Stimulated activated CD8-positive, alpha-beta memory T cell treated with anti-CD3 and anti-CD28 coated beads, Interleukin-7, amount 100 ng/mL, for 1 hour (primary cell): ENCODE results near the gene PYGO2.
A peak's percentile ranks its signal among the peaks of the same experiment; 100 is the strongest.

Experiments
- DNase-seq, 2 donors: peaks; one replicate each; pipeline ENCODE4 v3.0.0-alpha.2; 2020; ENCODE audit warnings: low read depth in 2 of 2

The PYGO2 gene

GRCh38 chr1:154941333-154942013 lies 20.1 kb downstream of the PYGO2 start:
- no peak for DNase-seq

DNA sequence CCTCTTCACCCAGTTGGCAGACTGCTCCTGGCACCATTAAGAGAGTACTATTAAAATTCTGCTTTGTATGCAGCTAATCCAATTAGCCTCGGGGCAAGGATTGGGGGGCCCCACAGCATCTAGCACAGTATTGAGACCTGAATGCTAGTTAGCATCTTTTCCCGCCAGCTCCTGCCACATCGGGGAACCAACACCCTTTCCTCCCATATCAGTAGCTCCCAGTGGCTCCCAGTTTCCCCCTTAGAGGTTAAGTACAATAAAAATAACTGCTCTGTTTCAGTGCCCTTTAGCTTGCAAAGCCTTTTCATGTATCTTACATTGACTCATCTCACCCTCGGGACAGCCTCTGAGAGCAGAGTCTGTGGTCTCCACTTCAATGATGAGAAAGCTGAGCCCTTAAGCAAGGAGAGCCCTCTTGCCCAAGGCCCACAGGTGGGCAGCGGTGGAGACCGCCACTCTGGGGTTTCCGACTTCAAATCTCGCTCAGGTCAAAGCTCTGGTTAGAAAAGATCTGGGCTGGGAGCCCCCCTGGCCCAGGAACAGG lies 20.9 kb downstream of the PYGO2 start:
- DNase-seq: no peak

DNA sequence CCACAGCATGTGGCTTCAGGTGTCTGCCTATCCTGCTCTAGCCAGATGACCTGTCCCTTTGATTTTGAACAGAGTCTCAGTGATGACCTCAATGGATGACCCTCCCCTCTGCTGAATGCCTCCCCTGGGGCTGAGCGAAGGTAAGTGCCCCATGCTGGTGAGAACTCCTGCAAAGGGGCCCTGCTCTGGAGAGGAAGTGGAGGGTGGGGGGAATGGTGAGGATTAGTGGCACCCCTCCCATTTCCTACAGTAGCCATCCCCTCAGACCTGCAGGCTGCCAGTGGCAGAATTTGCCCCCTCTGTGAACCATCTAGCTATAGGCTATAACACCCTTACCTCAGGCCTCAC lies 21.4 kb downstream of the PYGO2 start:
- DNase-seq: no peak

DNA sequence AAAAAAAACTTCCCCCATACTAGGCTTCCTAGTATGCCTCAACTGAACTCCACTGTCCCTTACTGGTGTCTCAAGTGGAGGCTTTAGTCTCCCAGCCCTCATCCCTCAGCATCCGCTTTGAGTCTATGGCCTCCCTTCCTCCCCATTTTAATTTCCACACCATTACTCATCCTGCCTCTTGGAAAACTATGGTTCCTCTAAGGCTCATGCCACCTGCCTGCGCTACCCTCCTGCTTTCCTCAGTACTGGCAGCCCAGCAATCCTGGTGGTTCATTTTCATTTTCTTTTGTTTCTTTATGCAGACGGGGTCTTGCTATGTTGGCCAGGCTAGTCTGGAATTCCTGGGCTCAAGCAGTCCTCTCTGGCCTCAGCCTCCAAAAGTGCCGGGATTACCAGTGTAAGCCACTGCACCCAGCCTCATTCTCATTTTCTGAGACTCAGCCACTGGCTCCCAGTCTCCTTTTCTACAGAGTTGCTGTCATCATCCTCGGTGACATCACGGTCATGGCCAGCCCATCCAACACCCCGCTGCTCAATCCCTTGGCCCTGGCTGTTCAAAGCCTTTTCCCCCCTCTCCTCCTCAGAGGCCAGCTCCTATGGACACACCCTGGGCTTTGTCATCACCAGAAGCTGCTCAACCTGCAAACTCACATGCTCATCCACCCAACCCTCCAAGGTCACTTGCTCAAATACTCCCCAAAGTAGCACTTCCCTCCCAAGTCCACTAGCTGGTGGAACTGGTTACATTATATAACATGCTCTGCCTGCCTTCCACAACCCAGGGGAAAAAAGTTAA lies 22.8 kb downstream of the PYGO2 start:
- DNase-seq: no peak

DNA sequence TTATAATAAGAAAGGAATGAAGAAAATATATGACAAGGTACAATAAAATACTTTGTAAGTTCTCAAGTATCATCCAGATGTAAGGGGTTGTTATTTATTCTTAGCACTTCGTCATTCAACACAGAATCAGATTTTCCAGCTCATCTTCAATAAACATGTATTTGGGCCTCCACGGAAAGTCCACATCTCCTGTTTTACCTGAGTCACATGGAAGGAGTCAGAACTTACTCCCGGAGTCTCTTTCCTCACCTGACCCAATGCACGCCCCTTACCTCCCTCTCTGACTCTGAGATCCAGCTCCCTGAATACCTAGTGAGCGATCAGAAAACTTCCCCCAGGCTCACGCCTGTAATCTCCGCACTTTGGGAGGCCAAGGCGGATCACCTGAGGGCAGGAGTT lies 23.6 kb downstream of the PYGO2 start:
- DNase-seq: no peak

DNA sequence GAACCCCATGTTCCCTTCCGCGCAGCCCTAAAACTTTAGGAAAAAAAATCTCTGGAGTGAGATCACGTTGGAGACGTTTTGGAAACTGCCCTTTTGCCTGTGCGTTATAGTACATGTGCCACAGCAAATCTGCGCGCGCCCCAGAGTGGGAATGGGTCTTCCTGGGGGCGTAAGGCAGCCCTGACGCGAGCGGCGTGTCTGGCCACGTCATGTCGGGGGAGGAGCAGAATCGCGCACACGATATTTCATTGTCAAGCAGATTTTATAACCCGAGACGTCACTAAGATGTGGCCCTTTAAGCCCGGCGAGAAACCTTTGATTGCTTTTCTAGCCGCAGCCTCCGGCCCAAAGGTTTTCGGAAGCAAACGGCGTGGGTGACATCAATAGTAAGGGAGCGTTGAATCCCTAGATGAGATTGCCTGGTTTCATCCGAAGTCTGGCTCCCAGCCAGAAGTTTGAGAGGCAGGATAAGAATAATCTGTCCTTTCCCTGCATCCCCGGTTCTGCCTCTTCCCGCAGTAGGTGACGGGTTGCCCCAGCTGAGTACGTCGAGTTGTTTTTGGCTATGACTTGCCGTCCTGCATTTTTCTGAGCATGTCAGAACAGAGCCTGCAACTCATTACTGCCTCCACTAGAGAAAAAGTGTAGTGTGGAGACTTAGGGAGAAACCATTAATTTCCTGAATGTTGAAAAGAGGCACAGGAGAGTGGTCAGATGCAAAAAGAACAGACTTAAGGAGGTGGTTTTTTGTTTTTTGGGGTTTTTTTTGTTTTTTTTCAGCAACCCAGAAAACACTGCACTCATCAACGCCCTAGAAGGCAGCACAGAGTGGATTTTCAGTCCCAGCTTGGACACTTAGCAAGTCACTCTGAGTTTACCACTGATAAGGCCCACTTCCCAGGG lies 24.2 kb downstream of the PYGO2 start:
- DNase-seq: peak; percentile 67 to 68

GRCh38 chr1:154936555-154937084 lies 25.0 kb downstream of the PYGO2 start, which contains the start of gene PMVK:
PMVK (minus strand) TSS chr1:154936719; CDS start chr1:154936685, 34 bp downstream.
- DNase-seq: peak; percentile 84 to 89

DNA sequence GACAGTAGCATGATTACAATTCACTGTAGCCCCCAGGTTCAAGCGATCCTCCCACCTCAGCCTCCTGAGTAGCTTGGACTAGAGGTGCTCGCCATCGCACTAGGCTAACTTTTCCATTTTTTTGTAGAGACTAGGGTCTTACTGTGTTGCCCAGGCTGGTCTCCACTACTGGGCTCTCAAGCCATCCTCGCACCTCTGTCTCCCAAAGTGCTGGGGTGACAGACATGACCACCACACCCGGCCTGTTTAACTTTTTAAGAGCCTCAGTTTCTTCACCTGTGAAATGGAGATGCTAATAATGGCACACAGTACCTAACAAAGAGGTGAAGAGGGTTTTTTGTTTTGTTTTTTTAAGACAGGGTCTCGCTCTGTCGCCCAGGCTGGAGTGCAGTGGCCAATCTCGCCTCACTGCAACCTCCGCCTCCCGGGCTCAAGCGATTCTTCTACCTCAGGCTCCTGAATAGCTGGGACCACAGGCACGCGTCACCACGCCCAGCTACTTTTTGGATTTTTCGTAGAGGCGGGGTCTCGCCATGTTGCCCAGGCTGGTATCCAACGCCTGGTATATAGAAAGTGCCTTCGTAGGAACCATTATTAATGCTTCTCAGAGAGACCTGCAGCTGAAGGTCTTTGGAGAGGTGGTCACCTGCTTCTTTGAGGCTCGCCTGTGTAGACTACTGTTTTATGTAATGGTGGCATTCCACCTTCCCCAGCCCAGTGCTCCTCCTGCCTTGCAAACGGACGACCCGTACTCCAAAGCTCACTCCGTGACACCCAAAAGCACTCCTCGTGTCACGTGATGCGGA lies 25.6 kb downstream of the PYGO2 start:
- no peak for DNase-seq

GRCh38 chr1:154934358-154934948 lies 27.1 kb downstream of the PYGO2 start:
- no peak for DNase-seq

DNA sequence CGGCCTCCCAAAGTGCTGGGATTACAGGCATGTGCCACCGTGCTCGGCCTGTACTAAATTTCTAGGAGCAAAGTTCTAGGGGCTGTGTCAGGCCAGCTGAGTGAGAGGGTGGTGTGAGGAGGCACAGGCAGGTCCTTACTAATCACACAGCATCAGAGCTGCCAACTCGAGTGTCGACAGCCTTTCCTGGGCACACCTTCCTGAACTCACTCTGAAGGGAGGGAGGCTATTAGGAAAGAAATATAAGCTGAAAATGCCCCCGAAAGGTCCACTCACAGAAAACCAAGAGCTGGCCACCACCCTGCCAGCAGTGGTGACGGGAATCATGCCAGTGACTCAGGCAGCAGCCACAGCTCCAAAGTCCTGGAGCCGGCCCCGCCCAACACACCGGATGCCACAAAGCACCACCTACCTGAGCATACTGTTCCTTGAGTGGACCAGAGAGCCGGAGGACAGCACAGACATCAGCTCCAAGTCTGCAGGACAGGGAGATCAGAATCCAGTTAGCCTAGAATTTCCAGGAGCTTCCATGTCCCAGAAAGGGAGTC lies 29.6 kb downstream of the PYGO2 start:
- DNase-seq: no peak

- no peak for DNase-seq
These were observed 35.4 kb downstream of the PYGO2 start for GRCh38 chr1:154926201-154926600.

DNA sequence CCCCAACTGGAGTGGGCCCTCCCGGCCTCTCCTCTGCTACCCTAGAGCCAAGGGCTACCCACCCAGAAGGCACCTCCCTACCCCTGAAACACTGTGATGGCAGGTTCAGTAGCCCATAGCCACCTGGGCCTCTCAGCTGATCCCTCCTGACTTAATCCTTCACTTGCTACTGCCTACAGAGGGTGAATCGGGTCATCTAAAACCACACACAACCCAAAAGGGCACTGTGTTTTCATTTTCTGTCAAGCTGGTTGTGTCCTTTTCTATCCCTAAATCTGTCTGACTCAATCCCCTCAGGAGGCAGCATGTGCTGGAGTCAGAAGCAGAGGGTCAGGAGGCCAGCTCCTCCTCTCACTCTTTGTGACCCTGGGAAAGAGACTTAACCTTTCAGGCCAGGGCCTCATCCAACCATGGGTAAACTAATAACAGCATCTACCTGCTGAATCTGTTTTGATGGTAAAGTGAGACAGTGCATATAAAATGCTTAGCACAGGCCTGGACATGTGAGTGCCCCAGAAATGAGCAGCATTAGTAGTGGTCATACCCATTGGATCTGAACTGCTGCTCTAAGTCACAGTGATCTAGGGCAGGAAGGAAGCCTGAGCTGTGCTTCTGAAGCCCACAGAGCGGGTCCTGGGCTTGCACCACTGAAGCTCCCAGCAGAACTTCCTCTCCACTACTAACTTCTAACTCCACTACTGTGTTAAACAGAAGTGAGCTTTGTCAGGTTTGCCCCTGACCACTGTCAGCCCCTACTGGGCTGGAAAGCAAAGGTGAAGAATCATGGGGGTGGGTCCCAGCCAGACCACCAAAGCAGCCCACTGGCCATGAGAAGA lies 36.0 kb downstream of the PYGO2 start:
- no peak for DNase-seq

- DNase-seq: no peak
These were observed 37.9 kb downstream of the PYGO2 start for GRCh38 chr1:154923695-154924094.

GRCh38 chr1:154913273-154913672 lies 48.3 kb downstream of the PYGO2 start:
- no peak for DNase-seq

GRCh38 chr1:154912755-154913154 lies 48.8 kb downstream of the PYGO2 start:
- no peak for DNase-seq

GRCh38 chr1:154911691-154912550 lies 49.7 kb downstream of the PYGO2 start:
- DNase-seq: no peak

GRCh38 chr1:154910851-154911250 lies 50.7 kb downstream of the PYGO2 start:
- DNase-seq: no peak

DNA sequence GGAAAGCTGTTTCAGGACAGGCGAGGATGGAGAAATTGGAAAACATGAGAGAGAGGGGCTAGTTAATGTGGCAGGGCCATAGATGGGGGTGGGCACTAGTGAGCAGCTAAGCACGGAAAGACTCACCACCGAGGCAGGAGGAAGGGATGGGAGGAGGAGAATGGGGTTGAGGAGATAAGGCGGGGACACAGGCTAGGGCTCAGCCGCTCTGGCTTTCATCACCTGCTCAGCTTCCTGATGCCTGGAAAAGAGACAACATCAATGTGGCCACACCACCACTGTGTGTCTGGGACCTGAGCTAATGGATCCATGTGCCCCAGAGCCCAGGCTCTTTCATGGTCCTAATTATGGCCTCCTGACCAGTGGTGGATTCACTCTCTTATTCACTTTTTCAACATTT lies 52.6 kb downstream of the PYGO2 start:
- no peak for DNase-seq
